Nephron progenitor cell (in vitro differentiated cells): ENCODE data around the gene BPIFB2.

Experiments used
- DNase-seq: peaks from one replicate; pipeline ENCODE4 v3.0.0; 2021
- H3K27ac Mint-ChIP-seq: 2 replicates; pipeline ENCODE4 v1.8.0; 2021; ENCODE audit warnings: mild to moderate bottlenecking, moderate library complexity, mixed read lengths
- H3K27me3 Mint-ChIP-seq: 2 replicates; pipeline ENCODE4 v1.8.0; 2021; ENCODE audit warnings: mild to moderate bottlenecking, low read depth, mixed read lengths; ENCODE audit not compliant: poor library complexity
- H3K36me3 Mint-ChIP-seq: 2 replicates; pipeline ENCODE4 v1.8.0; 2021; ENCODE audit warnings: low read depth, mixed read lengths
- H3K4me1 Mint-ChIP-seq: 2 replicates; pipeline ENCODE4 v1.8.0; 2021; ENCODE audit warnings: mixed read lengths
- H3K4me3 Mint-ChIP-seq: 2 replicates; pipeline ENCODE4 v1.8.0; 2021; ENCODE audit warnings: mild to moderate bottlenecking, moderate library complexity, mixed read lengths
- H3K9me3 Mint-ChIP-seq: 2 replicates; pipeline ENCODE4 v1.8.0; 2021; ENCODE audit warnings: mild to moderate bottlenecking, moderate library complexity, mixed read lengths
- TF ChIP-seq, protein P1 (sequence below): fragments of 200-600 bp; sonication (generic); IDR thresholded peaks from 2 replicates; pipeline ENCODE4 v1.5.0; 2021; ENCODE audit warnings: antibody characterized with exemption

The BPIFB2 gene

DNA sequence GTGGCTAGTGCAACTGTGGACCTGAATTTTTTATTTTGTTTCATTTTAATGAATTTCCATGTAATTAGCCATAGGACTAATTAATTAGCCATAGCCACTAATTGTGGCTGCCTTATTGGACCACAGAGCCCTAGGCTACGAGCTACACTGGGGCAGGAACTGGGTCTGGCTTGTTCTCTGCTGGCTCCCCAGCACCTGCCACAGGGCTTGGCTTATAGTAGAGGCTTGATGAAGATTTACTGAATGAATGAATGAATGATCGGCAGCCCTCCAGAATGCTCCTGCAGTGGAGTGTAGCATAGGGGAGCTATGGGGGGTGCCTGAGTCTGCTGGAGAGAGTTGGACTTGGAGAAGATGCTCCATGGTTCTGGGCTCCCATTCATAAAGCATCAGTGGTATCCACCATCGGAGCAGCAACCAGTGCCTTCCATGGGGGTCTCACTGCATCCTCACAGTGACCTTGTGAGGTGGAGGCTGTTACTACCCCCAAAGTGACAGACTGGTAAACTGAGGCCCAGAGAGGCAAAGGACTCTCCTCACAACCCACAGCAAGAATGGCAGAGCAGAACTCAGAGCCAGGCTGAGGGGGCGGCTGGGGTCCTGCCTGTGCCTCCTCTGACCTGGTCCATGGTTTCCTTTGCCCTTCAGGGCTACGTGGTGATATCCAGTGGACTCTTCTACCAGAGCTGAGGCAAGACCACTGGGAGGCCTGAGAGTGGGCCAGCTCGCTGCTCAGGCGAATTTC lies 15.4 kb downstream of the BPIFB2 start:
- Mint-ChIP-seq H3K9me3 (no peaks in the 10 kb centered on the region), H3K4me1 (no peaks in the 10 kb centered on the region), H3K27me3 (peaks cover 15% of the 10 kb centered on the region), H3K4me3 (no peak overlapping the region), H3K36me3 (no peaks in the 10 kb centered on the region), H3K27ac (no peak overlapping the region)
- TF ChIP-seq, protein P1, sequence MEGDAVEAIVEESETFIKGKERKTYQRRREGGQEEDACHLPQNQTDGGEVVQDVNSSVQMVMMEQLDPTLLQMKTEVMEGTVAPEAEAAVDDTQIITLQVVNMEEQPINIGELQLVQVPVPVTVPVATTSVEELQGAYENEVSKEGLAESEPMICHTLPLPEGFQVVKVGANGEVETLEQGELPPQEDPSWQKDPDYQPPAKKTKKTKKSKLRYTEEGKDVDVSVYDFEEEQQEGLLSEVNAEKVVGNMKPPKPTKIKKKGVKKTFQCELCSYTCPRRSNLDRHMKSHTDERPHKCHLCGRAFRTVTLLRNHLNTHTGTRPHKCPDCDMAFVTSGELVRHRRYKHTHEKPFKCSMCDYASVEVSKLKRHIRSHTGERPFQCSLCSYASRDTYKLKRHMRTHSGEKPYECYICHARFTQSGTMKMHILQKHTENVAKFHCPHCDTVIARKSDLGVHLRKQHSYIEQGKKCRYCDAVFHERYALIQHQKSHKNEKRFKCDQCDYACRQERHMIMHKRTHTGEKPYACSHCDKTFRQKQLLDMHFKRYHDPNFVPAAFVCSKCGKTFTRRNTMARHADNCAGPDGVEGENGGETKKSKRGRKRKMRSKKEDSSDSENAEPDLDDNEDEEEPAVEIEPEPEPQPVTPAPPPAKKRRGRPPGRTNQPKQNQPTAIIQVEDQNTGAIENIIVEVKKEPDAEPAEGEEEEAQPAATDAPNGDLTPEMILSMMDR, result no peak
- DNase-seq, result no peak

DNA sequence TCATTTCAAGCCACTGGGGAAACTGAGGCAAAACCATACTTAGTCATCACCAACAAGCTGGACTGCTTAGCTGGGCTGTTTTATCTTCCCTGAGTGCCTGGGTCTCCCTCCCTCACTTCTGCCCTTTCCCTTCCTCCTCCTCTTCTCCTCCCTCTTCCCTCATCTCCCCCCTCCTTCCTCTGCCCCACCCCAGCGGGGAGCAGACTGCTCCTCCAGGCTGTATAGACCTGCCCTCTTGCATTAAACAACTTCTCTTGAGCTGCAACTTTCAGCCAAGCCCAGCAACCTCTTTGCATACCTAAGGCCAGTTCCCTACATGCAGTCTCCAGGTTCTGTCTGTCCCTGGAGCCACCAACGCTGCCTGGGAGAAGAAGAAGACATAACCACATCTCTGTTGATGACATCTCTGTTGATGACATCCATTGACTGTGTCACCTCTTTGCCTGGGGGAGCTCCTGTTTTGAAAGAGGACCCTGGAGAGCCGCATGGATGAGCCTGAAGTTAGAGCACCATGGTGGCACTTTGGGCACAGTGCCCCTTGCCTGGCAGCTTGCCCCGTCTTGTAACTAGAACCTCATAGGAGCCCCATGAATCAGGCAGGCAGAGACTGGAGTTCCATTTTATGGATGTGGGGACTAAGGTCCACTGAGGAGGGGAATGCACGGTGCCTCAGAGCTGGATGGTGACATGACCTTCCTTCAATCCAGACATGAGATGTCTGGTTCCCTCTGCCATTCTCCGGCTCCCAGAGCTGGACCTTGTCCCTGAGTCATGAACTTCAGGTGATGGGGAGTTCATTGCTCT lies 16.1 kb downstream of the BPIFB2 start:
- Mint-ChIP-seq H3K27ac (no peak overlapping the region), H3K4me1 (no peaks in the 10 kb centered on the region), H3K36me3 (no peaks in the 10 kb centered on the region), H3K27me3 (peaks cover 10% of the 10 kb centered on the region), H3K9me3 (no peaks in the 10 kb centered on the region), H3K4me3 (no peak overlapping the region)
- no peak for DNase-seq
- TF ChIP-seq, protein P1, result no peak

DNA sequence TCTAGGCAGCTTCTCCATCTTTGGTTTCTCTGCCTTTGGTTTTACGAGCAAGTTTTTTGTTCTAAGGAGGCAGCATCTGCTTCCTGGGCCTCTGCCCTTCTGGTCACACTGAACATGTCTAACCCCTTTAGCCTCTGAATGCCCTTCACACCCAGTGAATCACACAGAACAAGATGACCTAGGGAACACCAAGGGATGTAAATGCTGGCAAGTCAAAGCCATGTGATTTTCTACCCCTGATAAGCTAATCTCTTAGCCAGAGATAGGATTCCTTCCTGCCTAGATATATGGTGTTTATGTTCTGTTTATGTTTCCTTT lies 16.7 kb downstream of the BPIFB2 start:
- TF ChIP-seq, protein P1, result no peak
- Mint-ChIP-seq H3K9me3 (no peaks in the 10 kb centered on the region), H3K4me3 (no peak overlapping the region), H3K36me3 (no peaks in the 10 kb centered on the region), H3K27ac (no peak overlapping the region), H3K27me3 (peaks cover 9% of the 10 kb centered on the region), H3K4me1 (no peaks in the 10 kb centered on the region)
- no peak for DNase-seq

DNA sequence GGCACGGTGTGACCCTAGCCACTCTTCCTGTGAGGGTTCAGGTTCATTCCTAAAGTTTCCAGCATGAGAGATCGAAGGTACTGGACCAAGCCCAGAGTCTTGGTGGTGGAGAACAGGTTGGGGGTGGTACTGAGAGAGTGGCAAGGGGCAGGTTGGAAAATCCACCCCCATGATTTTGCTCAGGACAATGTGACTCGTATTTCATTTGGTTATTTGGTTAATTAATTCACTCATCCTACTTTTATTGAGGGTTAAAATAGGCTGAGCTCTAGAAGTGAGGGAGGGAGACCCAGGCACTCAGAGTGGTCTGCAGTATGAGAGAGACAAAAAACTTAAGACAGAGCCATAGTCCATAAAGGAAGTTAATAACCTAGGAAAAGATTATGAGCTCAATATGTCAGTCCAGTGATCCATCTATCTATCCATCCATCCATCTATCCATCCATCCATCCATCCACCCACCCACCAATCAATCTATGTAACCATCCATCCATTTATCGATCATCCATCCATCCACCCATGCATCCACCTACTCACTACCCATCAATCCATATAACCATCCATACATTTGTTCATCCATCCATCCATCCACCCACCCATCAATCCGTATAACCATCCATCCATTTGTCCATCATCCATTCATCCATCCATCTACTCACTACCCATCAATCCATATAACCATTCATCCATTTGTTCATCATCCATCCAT lies 17.3 kb downstream of the BPIFB2 start:
- H3K27ac Mint-ChIP-seq, result no peak overlapping the region
- no peak for DNase-seq
- no peaks in the 10 kb centered on the region for H3K9me3 Mint-ChIP-seq
- H3K4me1 Mint-ChIP-seq, result no peaks in the 10 kb centered on the region
- peaks cover 4% of the 10 kb centered on the region for H3K27me3 Mint-ChIP-seq
- TF ChIP-seq, protein P1, result no peak
- no peak overlapping the region for H3K4me3 Mint-ChIP-seq
- H3K36me3 Mint-ChIP-seq, result no peaks in the 10 kb centered on the region

DNA sequence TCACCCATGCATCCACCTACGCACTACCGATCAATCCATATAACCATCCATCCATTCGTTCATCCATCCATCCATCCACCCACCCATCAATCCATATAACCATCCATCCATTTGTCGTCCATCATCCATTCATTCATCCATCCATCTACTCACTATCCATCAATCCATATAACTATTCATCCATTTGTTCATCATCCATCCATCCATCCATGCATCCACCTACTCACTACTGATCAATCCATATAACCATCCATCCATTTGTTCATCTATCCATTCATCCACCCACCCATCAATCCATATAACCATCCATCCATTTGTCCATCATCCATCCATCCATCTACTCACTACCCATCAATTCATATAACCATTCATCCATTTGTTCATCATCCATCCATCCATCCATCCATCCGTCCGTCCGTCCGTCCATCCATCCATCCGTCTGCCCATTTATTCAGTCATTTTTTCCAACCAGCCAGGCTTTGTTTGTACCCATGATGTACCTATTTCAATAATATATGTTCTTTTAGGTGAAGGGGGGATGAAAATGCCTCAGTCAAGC lies 17.9 kb downstream of the BPIFB2 start:
- no peak for DNase-seq
- Mint-ChIP-seq H3K9me3 (no peaks in the 10 kb centered on the region), H3K27me3 (peaks cover 2% of the 10 kb centered on the region), H3K27ac (no peak overlapping the region), H3K36me3 (no peaks in the 10 kb centered on the region), H3K4me1 (no peaks in the 10 kb centered on the region), H3K4me3 (no peak overlapping the region)
- TF ChIP-seq, protein P1, result no peak
